RWPE2 (cell line): ENCODE measurements around the gene MTUS2.

ENCODE experiments used
- ATAC-seq: fragments of 200-7000 bp; cut with Tn5 transposase; 3 replicates; pipeline ENCODE4 v1.9.1; 2021; ENCODE audit warnings: low read depth
- DNase-seq: peaks from one replicate; pipeline ENCODE4 v3.0.0-alpha.2; 2020; ENCODE audit warnings: low spot score
- H3K27ac ChIP-seq: fragments of 450-650 bp; 2 replicates; pipeline ENCODE4 v1.5.1; 2017; ENCODE audit warnings: mild to moderate bottlenecking; ENCODE audit not compliant: poor library complexity, severe bottlenecking
- H3K27me3 ChIP-seq: fragments of 250-450 bp; sonication (Bioruptor Pico); 2 replicates; pipeline ENCODE4 v1.5.1; 2021; ENCODE audit warnings: mild to moderate bottlenecking, moderate library complexity; ENCODE audit not compliant: insufficient read depth, poor library complexity, severe bottlenecking
- H3K36me3 ChIP-seq: fragments of 250-450 bp; sonication (Bioruptor Pico); 2 replicates; pipeline ENCODE4 v1.5.1; 2020; ENCODE audit warnings: low read depth, mild to moderate bottlenecking, moderate library complexity
- H3K4me1 ChIP-seq: fragments of 250-450 bp; sonication (Bioruptor Pico); 2 replicates; pipeline ENCODE4 v1.5.1; 2021; ENCODE audit warnings: mild to moderate bottlenecking, moderate library complexity; ENCODE audit not compliant: insufficient read depth, poor library complexity, severe bottlenecking
- H3K4me3 ChIP-seq: fragments of 250-450 bp; sonication (Bioruptor Pico); 2 replicates; pipeline ENCODE4 v1.5.1; 2021; ENCODE audit warnings: mild to moderate bottlenecking, moderate library complexity; ENCODE audit not compliant: severe bottlenecking
- H3K9me3 ChIP-seq: fragments of 250-450 bp; sonication (Bioruptor Pico); 2 replicates; pipeline ENCODE4 v1.5.1; 2021; ENCODE audit warnings: mild to moderate bottlenecking, moderate library complexity; ENCODE audit not compliant: severe bottlenecking
- CTCF ChIP-seq: fragments of 450-650 bp; IDR thresholded peaks from one replicate; pipeline ENCODE4 v1.5.1; 2017; ENCODE audit warnings: mild to moderate bottlenecking, moderate library complexity; ENCODE audit not compliant: poor library complexity, severe bottlenecking

The MTUS2 gene

GRCh38 chr13:29266756-29267733 is 446.9 kb downstream of the MTUS2 start:
- ATAC-seq (no peak), DNase-seq (no peak)
- no peak overlapping the region for H3K4me3 ChIP-seq
- no peak overlapping the region for H3K27ac ChIP-seq
- H3K36me3 ChIP-seq = no peaks in the 10 kb centered on the region
- H3K27me3 ChIP-seq = peaks cover 32% of the 10 kb centered on the region
- no peaks in the 10 kb centered on the region for H3K4me1 ChIP-seq
- no peaks in the 10 kb centered on the region for H3K9me3 ChIP-seq
- no peak for TF ChIP-seq CTCF

GRCh38 chr13:29270271-29270985 is 450.3 kb downstream of the MTUS2 start:
- H3K27ac ChIP-seq = no peak overlapping the region
- no peak for TF ChIP-seq CTCF
- H3K36me3 ChIP-seq = no peaks in the 10 kb centered on the region
- H3K27me3 ChIP-seq = peaks cover 32% of the 10 kb centered on the region
- no peaks in the 10 kb centered on the region for H3K9me3 ChIP-seq
- DNase-seq (no peak), ATAC-seq (no peak)
- H3K4me1 ChIP-seq = no peaks in the 10 kb centered on the region
- no peak overlapping the region for H3K4me3 ChIP-seq

DNA sequence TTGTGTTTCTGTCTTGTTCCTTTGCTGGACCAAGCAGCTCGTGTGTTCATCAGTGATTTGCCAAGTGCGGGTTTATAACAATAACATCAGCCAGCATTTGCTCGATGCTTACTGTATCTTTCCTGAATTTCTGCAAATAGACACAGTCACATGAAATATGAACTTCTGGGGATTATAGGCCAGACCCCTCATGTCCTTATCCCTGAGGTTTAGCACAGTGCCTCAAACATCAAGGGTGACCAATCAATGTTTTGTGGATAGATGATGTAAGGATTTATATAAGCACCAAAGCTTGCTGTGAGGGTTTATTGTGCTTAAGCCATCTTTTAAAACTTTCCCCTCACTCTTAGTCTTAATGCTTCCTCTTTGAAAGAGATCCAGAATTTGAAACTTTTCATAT is 451.5 kb downstream of the MTUS2 start:
- no peak for TF ChIP-seq CTCF
- ATAC-seq = no peak
- H3K27me3 ChIP-seq = peaks cover 32% of the 10 kb centered on the region

GRCh38 chr13:29279356-29280254 is 459.5 kb downstream of the MTUS2 start:
- no peak for TF ChIP-seq CTCF
- DNase-seq = no peak
- no peak for ATAC-seq
- Histone ChIP-seq H3K36me3 (no peaks in the 10 kb centered on the region), H3K4me3 (no peak overlapping the region), H3K27ac (no peak overlapping the region), H3K9me3 (no peaks in the 10 kb centered on the region), H3K4me1 (no peaks in the 10 kb centered on the region), H3K27me3 (peaks cover 13% of the 10 kb centered on the region)

More for the DNA sequence above, 451.5 kb downstream of the MTUS2 start:
- DNase-seq = no peak
- Histone ChIP-seq H3K36me3 (no peaks in the 10 kb centered on the region), H3K4me1 (no peaks in the 10 kb centered on the region), H3K4me3 (no peak overlapping the region), H3K27ac (no peak overlapping the region), H3K9me3 (no peaks in the 10 kb centered on the region)
